ENCODE measurements around the gene BRAF. TPM values are rescaled to one million over a fixed set of nuclear protein-coding genes. Genes with fewer than 3 reads are reported as not detected.

Gene BRAF
- total RNA-seq, 1 donor from 2014 or later: 33.7 TPM

Other genes with a start within 250 kb of the BRAF start
- gene NDUFB2, start 228.2 kb downstream of the BRAF start, total RNA-seq: 224 TPM
- gene MRPS33, start 90.0 kb upstream of the BRAF start, total RNA-seq: 45.0 TPM
- gene TMEM178B, start 149.1 kb upstream of the BRAF start, total RNA-seq: 3.5 TPM